GM18907 (cell line): ENCODE data around the gene KRTAP4-5.
"Not testable (repeated sequence)": the region's sequence is repeated elsewhere in the genome, so short reads cannot be mapped to it uniquely, and the experiment has no call there.

Experiments used
- ATAC-seq: cut with Tn5 transposase; IDR thresholded peaks from one replicate; pipeline ENCODE4 v1.9.1; 2021; ENCODE audit warnings: mild to moderate bottlenecking, moderate library complexity; ENCODE audit not compliant: unreplicated experiment

Gene KRTAP4-5

GRCh38 chr17:41147531-41148204 lies 2.0 kb downstream of the KRTAP4-5 start:
- ATAC-seq = no peak

GRCh38 chr17:41145261-41145660 lies 4.4 kb downstream of the KRTAP4-5 start:
- ATAC-seq = no peak

GRCh38 chr17:41144846-41145245 lies 4.8 kb downstream of the KRTAP4-5 start:
- no peak for ATAC-seq

GRCh38 chr17:41141361-41141760 lies 8.3 kb downstream of the KRTAP4-5 start:
- ATAC-seq = no peak

GRCh38 chr17:41140360-41141131 lies 9.1 kb downstream of the KRTAP4-5 start, which contains the start of gene KRTAP4-6:
KRTAP4-6 (minus strand) TSS chr17:41140544; CDS start chr17:41140487, 57 bp downstream.
- no peak for ATAC-seq

GRCh38 chr17:41139865-41140264 lies 9.8 kb downstream of the KRTAP4-5 start:
- ATAC-seq = not testable (repeated sequence)

- ATAC-seq = no peak
Observed at GRCh38 chr17:41133880-41134735, 15.5 kb downstream of the KRTAP4-5 start.

- ATAC-seq = no peak
Observed at GRCh38 chr17:41131979-41132378, 17.6 kb downstream of the KRTAP4-5 start.

GRCh38 chr17:41127371-41127770 lies 22.3 kb downstream of the KRTAP4-5 start:
- ATAC-seq = no peak

- ATAC-seq = no peak
Observed at GRCh38 chr17:41126412-41126811, 23.2 kb downstream of the KRTAP4-5 start.

- no peak for ATAC-seq
Observed at GRCh38 chr17:41125064-41125463, 24.6 kb downstream of the KRTAP4-5 start.

- ATAC-seq = not testable (repeated sequence)
Observed at GRCh38 chr17:41123991-41124371, 25.6 kb downstream of the KRTAP4-5 start, which contains the start of gene KRTAP4-12. KRTAP4-12 (minus strand) TSS chr17:41124182; CDS start chr17:41124122, 60 bp downstream.

GRCh38 chr17:41123292-41123990 lies 26.2 kb downstream of the KRTAP4-5 start:
- ATAC-seq = not testable (repeated sequence)

- ATAC-seq = no peak
Observed at GRCh38 chr17:41121742-41122141, 27.9 kb downstream of the KRTAP4-5 start.

- not testable (repeated sequence) for ATAC-seq
Observed at GRCh38 chr17:41119696-41120690, 29.6 kb downstream of the KRTAP4-5 start.

- ATAC-seq = no peak
Observed at GRCh38 chr17:41118721-41119120, 30.9 kb downstream of the KRTAP4-5 start.

GRCh38 chr17:41117846-41118386 lies 31.7 kb downstream of the KRTAP4-5 start, which contains the start of gene KRTAP4-11:
KRTAP4-11 (minus strand) TSS chr17:41118373; CDS start chr17:41118315, 58 bp downstream.
- not testable (repeated sequence) for ATAC-seq

GRCh38 chr17:41116297-41116696 lies 33.3 kb downstream of the KRTAP4-5 start:
- ATAC-seq = no peak
